Panc1 (cell line): ENCODE results near the gene CYP21A2.

Experiments used
- POLR2AphosphoS5 ChIP-seq: IDR thresholded peaks from 2 replicates; pipeline ENCODE4 v1.6.1; 2012; ENCODE audit warnings: mild to moderate bottlenecking, low read depth, low read length, moderate library complexity
- TF ChIP-seq, protein P1 (sequence below): fragments of 450-650 bp; IDR thresholded peaks from 2 replicates; pipeline ENCODE4 v1.5.1; 2017; ENCODE audit warnings: mild to moderate bottlenecking
- TF ChIP-seq, protein P2 (sequence below), 2 experiments: IDR thresholded peaks; 2 replicates each; pipeline ENCODE4 v1.6.1; 2011 to 2012; ENCODE audit warnings: low read depth in 2 of 2, control low read depth in 1 of 2, low read length in 1 of 2, mild to moderate bottlenecking in 1 of 2, moderate library complexity in 1 of 2; ENCODE audit not compliant: insufficient read depth in 1 of 2

DNA sequence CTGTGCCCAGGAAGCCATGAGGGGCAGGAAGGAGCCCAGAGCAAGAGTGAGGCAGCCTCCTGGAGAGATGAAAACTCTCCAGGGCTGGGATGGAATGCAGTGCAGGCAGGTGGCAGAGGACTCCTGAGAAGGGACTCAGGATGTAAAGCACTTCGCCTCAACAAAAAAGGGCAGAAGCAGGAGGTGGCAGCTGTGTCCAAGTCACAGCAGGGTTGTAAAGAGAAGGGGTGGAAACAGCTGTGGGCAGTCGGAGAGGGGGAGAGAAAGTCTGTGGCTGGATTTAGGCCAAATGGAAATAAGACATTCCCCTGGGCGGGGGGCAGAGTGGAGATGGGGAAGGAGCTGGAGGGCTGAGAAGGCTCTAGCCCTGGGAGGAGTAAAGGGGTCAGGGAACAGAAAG, 34.9 kb downstream of the CYP21A2 start:
- TF ChIP-seq, protein P1, sequence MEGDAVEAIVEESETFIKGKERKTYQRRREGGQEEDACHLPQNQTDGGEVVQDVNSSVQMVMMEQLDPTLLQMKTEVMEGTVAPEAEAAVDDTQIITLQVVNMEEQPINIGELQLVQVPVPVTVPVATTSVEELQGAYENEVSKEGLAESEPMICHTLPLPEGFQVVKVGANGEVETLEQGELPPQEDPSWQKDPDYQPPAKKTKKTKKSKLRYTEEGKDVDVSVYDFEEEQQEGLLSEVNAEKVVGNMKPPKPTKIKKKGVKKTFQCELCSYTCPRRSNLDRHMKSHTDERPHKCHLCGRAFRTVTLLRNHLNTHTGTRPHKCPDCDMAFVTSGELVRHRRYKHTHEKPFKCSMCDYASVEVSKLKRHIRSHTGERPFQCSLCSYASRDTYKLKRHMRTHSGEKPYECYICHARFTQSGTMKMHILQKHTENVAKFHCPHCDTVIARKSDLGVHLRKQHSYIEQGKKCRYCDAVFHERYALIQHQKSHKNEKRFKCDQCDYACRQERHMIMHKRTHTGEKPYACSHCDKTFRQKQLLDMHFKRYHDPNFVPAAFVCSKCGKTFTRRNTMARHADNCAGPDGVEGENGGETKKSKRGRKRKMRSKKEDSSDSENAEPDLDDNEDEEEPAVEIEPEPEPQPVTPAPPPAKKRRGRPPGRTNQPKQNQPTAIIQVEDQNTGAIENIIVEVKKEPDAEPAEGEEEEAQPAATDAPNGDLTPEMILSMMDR = no peak
- TF ChIP-seq, protein P2, sequence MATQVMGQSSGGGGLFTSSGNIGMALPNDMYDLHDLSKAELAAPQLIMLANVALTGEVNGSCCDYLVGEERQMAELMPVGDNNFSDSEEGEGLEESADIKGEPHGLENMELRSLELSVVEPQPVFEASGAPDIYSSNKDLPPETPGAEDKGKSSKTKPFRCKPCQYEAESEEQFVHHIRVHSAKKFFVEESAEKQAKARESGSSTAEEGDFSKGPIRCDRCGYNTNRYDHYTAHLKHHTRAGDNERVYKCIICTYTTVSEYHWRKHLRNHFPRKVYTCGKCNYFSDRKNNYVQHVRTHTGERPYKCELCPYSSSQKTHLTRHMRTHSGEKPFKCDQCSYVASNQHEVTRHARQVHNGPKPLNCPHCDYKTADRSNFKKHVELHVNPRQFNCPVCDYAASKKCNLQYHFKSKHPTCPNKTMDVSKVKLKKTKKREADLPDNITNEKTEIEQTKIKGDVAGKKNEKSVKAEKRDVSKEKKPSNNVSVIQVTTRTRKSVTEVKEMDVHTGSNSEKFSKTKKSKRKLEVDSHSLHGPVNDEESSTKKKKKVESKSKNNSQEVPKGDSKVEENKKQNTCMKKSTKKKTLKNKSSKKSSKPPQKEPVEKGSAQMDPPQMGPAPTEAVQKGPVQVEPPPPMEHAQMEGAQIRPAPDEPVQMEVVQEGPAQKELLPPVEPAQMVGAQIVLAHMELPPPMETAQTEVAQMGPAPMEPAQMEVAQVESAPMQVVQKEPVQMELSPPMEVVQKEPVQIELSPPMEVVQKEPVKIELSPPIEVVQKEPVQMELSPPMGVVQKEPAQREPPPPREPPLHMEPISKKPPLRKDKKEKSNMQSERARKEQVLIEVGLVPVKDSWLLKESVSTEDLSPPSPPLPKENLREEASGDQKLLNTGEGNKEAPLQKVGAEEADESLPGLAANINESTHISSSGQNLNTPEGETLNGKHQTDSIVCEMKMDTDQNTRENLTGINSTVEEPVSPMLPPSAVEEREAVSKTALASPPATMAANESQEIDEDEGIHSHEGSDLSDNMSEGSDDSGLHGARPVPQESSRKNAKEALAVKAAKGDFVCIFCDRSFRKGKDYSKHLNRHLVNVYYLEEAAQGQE (IDR thresholded peaks at IDR 0.05; ENCODE audit: insufficient read depth in 1 of 2, low read depth in 2 of 2, low read length in 1 of 2) = no peak
- TF ChIP-seq POLR2AphosphoS5 = no peak
